Measurements from ENCODE around the gene USHBP1.

GRCh38 chr19:17275441-17276175 lies 11.1 kb upstream of the USHBP1 start:
- no peak for TF ChIP-seq CTCF (IDR thresholded peaks at IDR 0.05; ENCODE audit: low read length)
- no peak for TF ChIP-seq EZH2 (IDR thresholded peaks at IDR 0.05; ENCODE audit: borderline replicate concordance, low read length)

Data from OCI-LY1 (cell line).